HEK293 (cell line): ENCODE data around the gene SLC28A2.

Source experiments
- CTCF ChIP-seq: fragments of 450-650 bp; formaldehyde crosslinking; IDR thresholded peaks from 2 replicates; pipeline ENCODE4 v1.5.1; 2016; ENCODE audit warnings: missing biosample characterization, missing genetic modification characterization
- MZF1 ChIP-seq: fragments of 450-650 bp; formaldehyde crosslinking; IDR thresholded peaks from 2 replicates; pipeline ENCODE4 v1.5.1; 2017; ENCODE audit warnings: missing biosample characterization, missing genetic modification characterization, borderline replicate concordance
- ZNF274 ChIP-seq, 2 experiments: fragments of 200-500 bp in 1 of 2; fragments of 450-650 bp in 1 of 2; sonication (Bioruptor generic) in 1 of 2; formaldehyde crosslinking in 1 of 2; IDR thresholded peaks; 2 replicates each; pipeline versions ENCODE4 v1.5.1 to v1.6.1; 2014 to 2016; ENCODE audit warnings: borderline replicate concordance in 1 of 2, inconsistent platforms in 1 of 2, low read length in 1 of 2, missing biosample characterization in 1 of 2, missing genetic modification characterization in 1 of 2
- ZNF280D ChIP-seq: fragments of 450-650 bp; formaldehyde crosslinking; IDR thresholded peaks from 2 replicates; pipeline ENCODE4 v1.5.1; 2016; ENCODE audit warnings: missing biosample characterization, missing genetic modification characterization
- TF ChIP-seq, protein P1 (sequence below): fragments of 450-650 bp; formaldehyde crosslinking; IDR thresholded peaks from 2 replicates; pipeline ENCODE4 v1.5.1; 2016; ENCODE audit warnings: missing biosample characterization, missing genetic modification characterization
- TF ChIP-seq, protein P2 (sequence below): fragments of 450-650 bp; formaldehyde crosslinking; IDR thresholded peaks from 2 replicates; pipeline ENCODE4 v1.5.1; 2016; ENCODE audit warnings: missing biosample characterization, missing genetic modification characterization, low read depth

DNA sequence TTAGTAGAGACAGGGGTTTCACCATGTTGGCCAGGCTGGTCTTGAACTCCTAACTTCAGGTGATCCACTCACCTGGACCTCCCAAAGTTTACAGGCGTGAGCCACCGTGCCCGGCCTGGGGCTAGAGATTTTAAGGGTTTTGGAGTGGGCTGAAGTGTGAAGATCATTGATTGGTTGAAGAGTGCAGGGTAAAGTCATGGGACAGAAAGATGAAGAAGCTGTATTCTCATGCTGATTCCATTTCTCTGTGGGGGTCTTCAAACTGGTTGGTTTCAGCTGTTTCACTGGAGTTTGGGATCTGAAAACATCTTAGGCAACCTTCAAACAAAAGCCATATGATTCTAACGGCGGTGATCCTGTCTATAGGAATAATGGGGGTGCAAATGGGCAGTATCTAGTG, 74.2 kb downstream of the SLC28A2 start:
- TF ChIP-seq CTCF (tag by site-specific recombination) (no peak), ZNF280D (no peak), ZNF274 (IDR thresholded peaks at IDR 0.05; ENCODE audit: low read length) (no peak), ZNF274 (tag by site-specific recombination; IDR thresholded peaks at IDR 0.05; ENCODE audit: borderline replicate concordance) (no peak), MZF1 (tag by site-specific recombination) (no peak)
- TF ChIP-seq, protein P1, sequence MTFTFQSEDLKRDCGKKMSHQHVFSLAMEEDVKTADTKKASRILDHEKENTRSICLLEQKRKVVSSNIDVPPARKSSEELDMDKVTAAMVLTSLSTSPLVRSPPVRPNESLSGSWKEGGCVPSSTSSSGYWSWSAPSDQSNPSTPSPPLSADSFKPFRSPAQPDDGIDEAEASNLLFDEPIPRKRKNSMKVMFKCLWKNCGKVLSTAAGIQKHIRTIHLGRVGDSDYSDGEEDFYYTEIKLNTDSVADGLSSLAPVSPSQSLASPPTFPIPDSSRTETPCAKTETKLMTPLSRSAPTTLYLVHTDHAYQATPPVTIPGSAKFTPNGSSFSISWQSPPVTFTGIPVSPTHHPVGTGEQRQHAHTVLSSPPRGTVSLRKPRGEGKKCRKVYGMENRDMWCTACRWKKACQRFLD (tag by site-specific recombination) = no peak
- TF ChIP-seq, protein P2, sequence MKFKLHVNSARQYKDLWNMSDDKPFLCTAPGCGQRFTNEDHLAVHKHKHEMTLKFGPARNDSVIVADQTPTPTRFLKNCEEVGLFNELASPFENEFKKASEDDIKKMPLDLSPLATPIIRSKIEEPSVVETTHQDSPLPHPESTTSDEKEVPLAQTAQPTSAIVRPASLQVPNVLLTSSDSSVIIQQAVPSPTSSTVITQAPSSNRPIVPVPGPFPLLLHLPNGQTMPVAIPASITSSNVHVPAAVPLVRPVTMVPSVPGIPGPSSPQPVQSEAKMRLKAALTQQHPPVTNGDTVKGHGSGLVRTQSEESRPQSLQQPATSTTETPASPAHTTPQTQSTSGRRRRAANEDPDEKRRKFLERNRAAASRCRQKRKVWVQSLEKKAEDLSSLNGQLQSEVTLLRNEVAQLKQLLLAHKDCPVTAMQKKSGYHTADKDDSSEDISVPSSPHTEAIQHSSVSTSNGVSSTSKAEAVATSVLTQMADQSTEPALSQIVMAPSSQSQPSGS = no peak
